HepG2 (cell line): ENCODE measurements around the gene WDSUB1. TPM values are rescaled to one million over a fixed set of nuclear protein-coding genes. Genes with fewer than 3 reads are reported as not detected.

Experiments used
- ATAC-seq: fragments of 200-7000 bp; cut with Tn5 transposase; 3 replicates; pipeline ENCODE4 v1.9.1; 2020; ENCODE audit warnings: mild to moderate bottlenecking, moderate library complexity
- BruUV-seq: library from RNA; stranded (reverse); fragments of 400-500 nt; replicated peaks from 2 replicates; lab custom pipeline; 2021; lab: Mats Ljungman, UMichigan
- CTCF ChIA-PET: fragments of 300-600 bp; formaldehyde crosslinking; extraction: SDS; loops from one replicate; lab custom pipeline; 2021; ENCODE audit warnings: low total read pairs, inconsistent platforms, low intra/inter-chr PET ratio; lab: Yijun Ruan, JAX
- POLR2A ChIA-PET: fragments of 350-600 bp; sonication (Branson Sonifier 250); formaldehyde crosslinking; loops from one replicate; lab custom pipeline; 2020; ENCODE audit warnings: antibody characterized with exemption, inconsistent platforms; lab: Yijun Ruan, JAX
- DNase-seq: peaks from one replicate; pipeline ENCODE4 v3.0.0-alpha.2; 2015; ENCODE audit warnings: low spot score
- FAIRE-seq: peaks from 3 replicates; lab custom pipeline; 2011; peaks lifted over from hg19 to GRCh38; lab: Jason Lieb, UNC
- H2AFZ ChIP-seq: one replicate; pipeline ENCODE4 v1.6.1; 2011; ENCODE audit warnings: low read length, inconsistent platforms
- H3K27ac ChIP-seq: fragments of 300-600 bp; 3 replicates; pipeline ENCODE4 v1.8.0; 2011; ENCODE audit warnings: mixed run types, mild to moderate bottlenecking, mixed read lengths, low read length, inconsistent platforms; ENCODE audit not compliant: insufficient read depth; ENCODE audit errors: extremely low read length
- H3K27me3 ChIP-seq, 2 experiments: fragments of 200-600 bp in 1 of 2; 2 replicates in 1 of 2; 3 replicates in 1 of 2; pipeline versions ENCODE4 v1.6.0 to v1.8.0; 2011; ENCODE audit warnings: low read length in 2 of 2, mild to moderate bottlenecking in 2 of 2, moderate library complexity in 2 of 2, inconsistent platforms in 1 of 2; ENCODE audit not compliant: insufficient read depth in 2 of 2, control insufficient read depth in 1 of 2
- H3K36me3 ChIP-seq, 2 experiments: fragments of 200-600 bp in 1 of 2; replicated peaks in 1 of 2; 2 replicates in 1 of 2; 3 replicates in 1 of 2; pipeline versions ENCODE4 v1.5.1 to v1.8.0; 2011; ENCODE audit warnings: low read length in 2 of 2, inconsistent platforms in 1 of 2; ENCODE audit not compliant: insufficient read depth in 2 of 2, control insufficient read depth in 1 of 2
- H3K4me1 ChIP-seq: 2 replicates; pipeline ENCODE4 v1.5.1; 2012; ENCODE audit warnings: low read length, inconsistent platforms; ENCODE audit not compliant: insufficient read depth
- H3K4me2 ChIP-seq: 2 replicates; pipeline ENCODE4 v1.6.0; 2011; ENCODE audit warnings: low read depth, low read length, inconsistent platforms
- H3K4me3 ChIP-seq, 3 experiments: fragments of 200-600 bp in 1 of 3; sonication (generic), shearing (Covaris generic) in 1 of 3; replicated peaks in 1 of 3; 2 replicates each; pipeline ENCODE4 v1.5.1; 2011 to 2016; ENCODE audit warnings: low read length in 3 of 3, inconsistent platforms in 2 of 3, low read depth in 2 of 3, mild to moderate bottlenecking in 2 of 3, control low read depth in 1 of 3, mixed read lengths in 1 of 3; ENCODE audit not compliant: insufficient read depth in 1 of 3
- H3K79me2 ChIP-seq: one replicate; pipeline ENCODE4 v1.6.1; 2011; ENCODE audit warnings: low read length, inconsistent platforms; ENCODE audit not compliant: insufficient read depth
- H3K9ac ChIP-seq: 2 replicates; pipeline ENCODE4 v1.6.0; 2011; ENCODE audit warnings: mild to moderate bottlenecking, low read depth, low read length, inconsistent platforms; ENCODE audit not compliant: insufficient read depth
- H3K9me3 ChIP-seq: 2 replicates; pipeline ENCODE4 v1.5.1; 2012; ENCODE audit warnings: mild to moderate bottlenecking, low read length
- H4K20me1 ChIP-seq: 2 replicates; pipeline ENCODE4 v1.6.0; 2011; ENCODE audit warnings: inconsistent platforms, mild to moderate bottlenecking, low read length, moderate library complexity; ENCODE audit not compliant: insufficient read depth
- CENPX ChIP-seq: sonication (generic); formaldehyde crosslinking; IDR thresholded peaks from 2 replicates; pipeline ENCODE4 v1.9.0; 2021; ENCODE audit warnings: mild to moderate bottlenecking, missing genetic modification reagents, moderate library complexity
- ETV6 ChIP-seq: sonication (generic); formaldehyde crosslinking; conservative IDR thresholded peaks from 2 replicates; pipeline ENCODE4 v1.4.0; 2020; ENCODE audit warnings: missing genetic modification reagents
- ISL2 ChIP-seq: sonication (generic); formaldehyde crosslinking; IDR thresholded peaks from 2 replicates; pipeline ENCODE4 v1.5.0; 2020; ENCODE audit warnings: missing genetic modification reagents
- KAT7 ChIP-seq: IDR thresholded peaks from 2 replicates; pipeline ENCODE4 v1.6.1; 2018; ENCODE audit warnings: borderline replicate concordance, missing compliant biosample characterization
- MAFF ChIP-seq: IDR thresholded peaks from 2 replicates; pipeline ENCODE4 v1.6.1; 2011; ENCODE audit warnings: low read depth, low read length, improper control_type of control experiment
- MAFK ChIP-seq, 2 experiments: IDR thresholded peaks in 1 of 2; conservative IDR thresholded peaks in 1 of 2; 2 replicates each; pipeline ENCODE4 v1.6.1; 2011; ENCODE audit warnings: improper control_type of control experiment in 2 of 2, low read length in 2 of 2
- MTF2 ChIP-seq: sonication (generic); formaldehyde crosslinking; IDR thresholded peaks from 2 replicates; pipeline ENCODE4 v1.5.0; 2020; ENCODE audit warnings: missing genetic modification reagents, borderline replicate concordance
- MXI1 ChIP-seq: IDR thresholded peaks from 3 replicates; pipeline ENCODE4 v1.6.1; 2012; ENCODE audit warnings: low read depth, low read length, inconsistent platforms, borderline replicate concordance
- NBN ChIP-seq: fragments of 450-650 bp; conservative IDR thresholded peaks from 2 replicates; pipeline ENCODE4 v1.6.1; 2017
- ZNF124 ChIP-seq: sonication (generic); formaldehyde crosslinking; IDR thresholded peaks from 2 replicates; pipeline ENCODE4 v1.4.0; 2020; ENCODE audit warnings: missing genetic modification reagents
- ZNF343 ChIP-seq: sonication (generic); formaldehyde crosslinking; IDR thresholded peaks from 2 replicates; pipeline ENCODE4 v1.4.0; 2020; ENCODE audit warnings: mild to moderate bottlenecking, missing genetic modification reagents
- ZNF446 ChIP-seq: sonication (generic); formaldehyde crosslinking; IDR thresholded peaks from 2 replicates; pipeline ENCODE4 v1.5.0; 2020; ENCODE audit warnings: mild to moderate bottlenecking, missing genetic modification reagents
- ZNF550 ChIP-seq: sonication (generic); formaldehyde crosslinking; IDR thresholded peaks from 2 replicates; pipeline ENCODE4 v1.4.0; 2020; ENCODE audit warnings: mild to moderate bottlenecking, missing genetic modification reagents, borderline replicate concordance
- ZNF639 ChIP-seq: conservative IDR thresholded peaks from 2 replicates; pipeline ENCODE4 v1.6.1; 2018; ENCODE audit warnings: missing genetic modification reagents
- WGBS: methylation state at CpG from one replicate; pipeline ENCODE4 v1.1.6; 2017; ENCODE audit warnings: low lambda C conversion rate; 5-methylcytosine and 5-hydroxymethylcytosine counted together
- in situ Hi-C: cut with HindIII; loops from 2 replicates; pipeline ENCODE4 v1.10.0; 2017; ENCODE audit warnings: low pct_unique_long_range_greater_than_20kb; ENCODE audit not compliant: extremely low pct_ligation_motif_present
- intact Hi-C: fragments of 100-400 bp; cut with micrococcal nuclease; formaldehyde crosslinking; loops from one replicate; pipeline ENCODE4 v1.10.0; 2022; ENCODE audit not compliant: unreplicated experiment
- polyA plus RNA-seq, 8 experiments: library from polyadenylated mRNA; depleted of rRNA in 3 of 8; stranded (reverse) in 7 of 8; unstranded in 1 of 8; fragments of >200 nt; fragmentation: Illumina TruSeq in 4 of 8; extraction: Trizol in 4 of 8; gene quantifications; 2 replicates each; pipeline versions ENCODE4 v1.2.1 to v1.2.3, GENCODE V29; 2011 to 2016; ENCODE audit warnings: low read depth in 4 of 8, missing spikeins in 1 of 8, mixed read lengths in 1 of 8; ENCODE audit not compliant: insufficient read depth in 1 of 8
- total RNA-seq, 5 experiments: library from RNA; depleted of rRNA; stranded (reverse); fragments of >200 nt; fragmentation: Illumina TruSeq; extraction: Trizol; gene quantifications; 2 replicates each; pipeline ENCODE4 v1.2.3, GENCODE V29; 2016; ENCODE audit warnings: low read depth in 1 of 5

The WDSUB1 gene
- total and polyA plus RNA-seq, 2 of the 13 experiments (the other 11 are each of a cell fraction or from before 2014, with no cell fraction given) = 10.1 to 10.7 TPM

- H3K4me3 ChIP-seq = no peak overlapping the region
- FAIRE-seq = no peak
- ATAC-seq = no peak
- peak; percentile 47 to 73; a peak in 3 of 4 replicates for TF ChIP-seq MAFK (conservative IDR thresholded peaks at IDR 0.05 in 1 of 2, IDR thresholded peaks at IDR 0.05 in 1 of 2; ENCODE audit: low read length in 2 of 2)
- TF ChIP-seq ZNF343 (CRISPR knock-in tag) = no peak
- TF ChIP-seq ZNF639 (CRISPR knock-in tag) = no peak
- peak; percentile 62; the same call in 1 of the 2 replicates for TF ChIP-seq MAFF
- no peak for TF ChIP-seq CENPX (CRISPR knock-in tag)
- TF ChIP-seq NBN = no peak
- no peak for TF ChIP-seq ZNF550
- no peak for TF ChIP-seq ZNF446 (CRISPR knock-in tag)
- no peak for TF ChIP-seq MXI1
- TF ChIP-seq ISL2 (CRISPR knock-in tag) = no peak
- TF ChIP-seq MTF2 = no peak
- no peak for TF ChIP-seq ZNF124
- no peak for TF ChIP-seq KAT7 (CRISPR knock-in tag)
- no peak for TF ChIP-seq ETV6
- TF ChIP-seq, all 625 proteins: peak for 2
- Histone ChIP-seq H3K4me2 (no peak overlapping the region), H3K27ac (no peak overlapping the region), H3K36me3 (peaks cover 2 to 11% of the 10 kb centered on the region in 2 experiments; a peak in 2 of 5 replicates), H3K79me2 (no peaks in the 10 kb centered on the region), H3K4me1 (no peaks in the 10 kb centered on the region), H4K20me1 (no peaks in the 10 kb centered on the region), H2AFZ (no peak overlapping the region), H3K9me3 (no peaks in the 10 kb centered on the region), H3K9ac (no peak overlapping the region), H3K27me3 (no peaks in the 10 kb centered on the region)
- WGBS = 94% methylated on average over 7 of the region's 7 CpGs
- DNase-seq = no peak
- POLR2A ChIA-PET = interaction anchor here (0.7 kb wide), 1 partner anchor 37 kb away, joined by 4 read pairs; no protein-coding TSS in a partner anchor
- intact Hi-C loops (no loop called here), in situ Hi-C loops (no loop called here)
- no TSS peak for BruUV-seq
- CTCF ChIA-PET = no interaction called here
These were observed 40.0 kb downstream of the WDSUB1 start for GRCh38 chr2:159246325-159246988.
